Measurements from ENCODE around the gene ST7L.

Gene ST7L

GRCh38 chr1:112530832-112531231 is 88.1 kb downstream of the ST7L start:
- no peak overlapping the region for H3K27ac ChIP-seq (ENCODE audit: low read length)
- no peak overlapping the region for H3K9ac ChIP-seq (ENCODE audit: low read length)
- no peak for DNase-seq
- no peaks in the 10 kb centered on the region for H3K36me3 ChIP-seq (replicated peaks; ENCODE audit: insufficient read depth, low read length)
- H3K27me3 ChIP-seq (replicated peaks; ENCODE audit: insufficient read depth, low read length): no peaks in the 10 kb centered on the region
- no peaks in the 10 kb centered on the region for H4K20me1 ChIP-seq (ENCODE audit: insufficient read depth, low read length)
- no peak for TF ChIP-seq CTCF (IDR thresholded peaks at IDR 0.05; ENCODE audit: low read length)
- TF ChIP-seq EZH2phosphoT487 (IDR thresholded peaks at IDR 0.05; ENCODE audit: low read length): no peak
- no peak for TF ChIP-seq EZH2 (optimal IDR thresholded peaks at IDR 0.05; ENCODE audit: low read depth, low read length)
- H3K4me1 ChIP-seq (ENCODE audit: low read length): no peaks in the 10 kb centered on the region
- no peaks in the 10 kb centered on the region for H3F3A ChIP-seq (ENCODE audit: insufficient read depth, low read length)
- H3K9me2 ChIP-seq (replicated peaks; ENCODE audit: insufficient read depth, low read length): no peaks in the 10 kb centered on the region
- H3K79me2 ChIP-seq (ENCODE audit: low read length): no peaks in the 10 kb centered on the region
- no peaks in the 10 kb centered on the region for H3K9me3 ChIP-seq (replicated peaks; ENCODE audit: insufficient read depth, low read length)
- H3K4me2 ChIP-seq (ENCODE audit: low read depth, low read length): no peak overlapping the region
- no peak overlapping the region for H2AFZ ChIP-seq (ENCODE audit: low read length)
- H3K4me3 ChIP-seq (ENCODE audit: low read length): no peak overlapping the region

- Histone ChIP-seq H3K4me2 (ENCODE audit: low read depth, low read length) (no peak overlapping the region), H3K4me1 (ENCODE audit: low read length) (no peaks in the 10 kb centered on the region), H3K9ac (ENCODE audit: low read length) (no peak overlapping the region), H3K79me2 (ENCODE audit: low read length) (no peaks in the 10 kb centered on the region), H3K9me2 (replicated peaks; ENCODE audit: insufficient read depth, low read length) (no peaks in the 10 kb centered on the region), H4K20me1 (ENCODE audit: insufficient read depth, low read length) (no peaks in the 10 kb centered on the region), H3K9me3 (replicated peaks; ENCODE audit: insufficient read depth, low read length) (no peaks in the 10 kb centered on the region), H3K36me3 (replicated peaks; ENCODE audit: insufficient read depth, low read length) (no peaks in the 10 kb centered on the region), H3K27me3 (replicated peaks; ENCODE audit: insufficient read depth, low read length) (no peaks in the 10 kb centered on the region), H3K4me3 (ENCODE audit: low read length) (no peak overlapping the region), H3K27ac (ENCODE audit: low read length) (no peak overlapping the region), H2AFZ (ENCODE audit: low read length) (no peak overlapping the region), H3F3A (ENCODE audit: insufficient read depth, low read length) (no peaks in the 10 kb centered on the region)
- no peak for DNase-seq
- TF ChIP-seq EZH2 (optimal IDR thresholded peaks at IDR 0.05; ENCODE audit: low read depth, low read length): no peak
- no peak for TF ChIP-seq CTCF (IDR thresholded peaks at IDR 0.05; ENCODE audit: low read length)
- TF ChIP-seq EZH2phosphoT487 (IDR thresholded peaks at IDR 0.05; ENCODE audit: low read length): no peak
Observed at GRCh38 chr1:112529301-112529700, 89.6 kb downstream of the ST7L start.

- TF ChIP-seq EZH2 (optimal IDR thresholded peaks at IDR 0.05; ENCODE audit: low read depth, low read length) (no peak), EZH2phosphoT487 (IDR thresholded peaks at IDR 0.05; ENCODE audit: low read length) (no peak), CTCF (IDR thresholded peaks at IDR 0.05; ENCODE audit: low read length) (no peak)
- DNase-seq: no peak
- no peaks in the 10 kb centered on the region for H3K9me2 ChIP-seq (replicated peaks; ENCODE audit: insufficient read depth, low read length)
- no peaks in the 10 kb centered on the region for H3K27me3 ChIP-seq (replicated peaks; ENCODE audit: insufficient read depth, low read length)
- no peaks in the 10 kb centered on the region for H4K20me1 ChIP-seq (ENCODE audit: insufficient read depth, low read length)
- no peaks in the 10 kb centered on the region for H3F3A ChIP-seq (ENCODE audit: insufficient read depth, low read length)
- H3K36me3 ChIP-seq (replicated peaks; ENCODE audit: insufficient read depth, low read length): no peaks in the 10 kb centered on the region
- H3K9me3 ChIP-seq (replicated peaks; ENCODE audit: insufficient read depth, low read length): no peaks in the 10 kb centered on the region
- no peak overlapping the region for H2AFZ ChIP-seq (ENCODE audit: low read length)
- H3K9ac ChIP-seq (ENCODE audit: low read length): no peak overlapping the region
- H3K4me3 ChIP-seq (ENCODE audit: low read length): no peak overlapping the region
- H3K4me1 ChIP-seq (ENCODE audit: low read length): no peaks in the 10 kb centered on the region
- H3K79me2 ChIP-seq (ENCODE audit: low read length): no peaks in the 10 kb centered on the region
- no peak overlapping the region for H3K27ac ChIP-seq (ENCODE audit: low read length)
- no peak overlapping the region for H3K4me2 ChIP-seq (ENCODE audit: low read depth, low read length)
Observed at GRCh38 chr1:112528076-112528475, 90.9 kb downstream of the ST7L start.
